Neural progenitor cell (in vitro differentiated cells): ENCODE data around the gene ESRRG. TPM values are rescaled to one million over a fixed set of nuclear protein-coding genes. Genes with fewer than 3 reads are reported as not detected.

ENCODE experiments used
- DNase-seq: peaks from one replicate; pipeline ENCODE4 v3.0.0-alpha.2; 2016; ENCODE audit warnings: low spot score
- H2AFZ ChIP-seq: fragments of 200-600 bp; sonication (generic); replicated peaks from 2 replicates; pipeline ENCODE4 v1.6.1; 2016; ENCODE audit warnings: antibody characterized with exemption
- H3F3A ChIP-seq: fragments of 200-600 bp; sonication (generic); 2 replicates; pipeline ENCODE4 v1.6.1; 2016; ENCODE audit warnings: antibody characterized with exemption, low read depth
- H3K27ac ChIP-seq: fragments of 200-600 bp; sonication (generic); 2 replicates; pipeline ENCODE4 v1.5.1; 2016; ENCODE audit warnings: mild to moderate bottlenecking
- H3K27me3 ChIP-seq: fragments of 200-600 bp; sonication (generic); 2 replicates; pipeline ENCODE4 v1.6.1; 2016; ENCODE audit warnings: mild to moderate bottlenecking, moderate library complexity
- H3K36me3 ChIP-seq: fragments of 200-600 bp; sonication (generic); 2 replicates; pipeline ENCODE4 v1.5.1; 2016
- H3K4me1 ChIP-seq: fragments of 200-600 bp; sonication (generic); 2 replicates; pipeline ENCODE4 v1.6.1; 2016; ENCODE audit warnings: mixed run types
- H3K4me2 ChIP-seq: fragments of 200-600 bp; sonication (generic); 2 replicates; pipeline ENCODE4 v1.6.1; 2016
- H3K4me3 ChIP-seq: fragments of 200-600 bp; sonication (generic); 2 replicates; pipeline ENCODE4 v1.5.1; 2016
- H3K79me2 ChIP-seq: fragments of 200-600 bp; sonication (generic); 2 replicates; pipeline ENCODE4 v1.6.1; 2016; ENCODE audit warnings: low read depth
- H3K9ac ChIP-seq: fragments of 200-600 bp; sonication (generic); 2 replicates; pipeline ENCODE4 v1.6.1; 2016
- H3K9me3 ChIP-seq: fragments of 200-600 bp; sonication (generic); 2 replicates; pipeline ENCODE4 v1.5.1; 2016; ENCODE audit warnings: low read depth
- H4K20me1 ChIP-seq: fragments of 200-600 bp; sonication (generic); 2 replicates; pipeline ENCODE4 v1.6.1; 2016; ENCODE audit warnings: low read depth
- H3K27ac Mint-ChIP-seq: 3 replicates; pipeline ENCODE4 v1.8.0; 2021; ENCODE audit warnings: mixed read lengths
- H3K27me3 Mint-ChIP-seq: 2 replicates; pipeline ENCODE4 v1.8.0; 2022; ENCODE audit warnings: low read depth, mild to moderate bottlenecking, inconsistent platforms, moderate library complexity, mixed read lengths; ENCODE audit not compliant: insufficient read depth
- H3K36me3 Mint-ChIP-seq: 3 replicates; pipeline ENCODE4 v1.8.0; 2021; ENCODE audit warnings: mixed read lengths
- H3K4me1 Mint-ChIP-seq: 3 replicates; pipeline ENCODE4 v1.8.0; 2021; ENCODE audit warnings: mixed read lengths
- H3K4me3 Mint-ChIP-seq: 3 replicates; pipeline ENCODE4 v1.8.0; 2021; ENCODE audit warnings: mild to moderate bottlenecking, moderate library complexity, mixed read lengths
- H3K9me3 Mint-ChIP-seq: 3 replicates; pipeline ENCODE4 v1.8.0; 2020; ENCODE audit warnings: mixed read lengths
- CTCF ChIP-seq: fragments of 200-600 bp; sonication (generic); IDR thresholded peaks from 2 replicates; pipeline ENCODE4 v1.5.1; 2017; ENCODE audit warnings: antibody characterized with exemption, mild to moderate bottlenecking
- EZH2 ChIP-seq: fragments of 200-600 bp; sonication (generic); IDR thresholded peaks from 2 replicates; pipeline ENCODE4 v1.6.1; 2017; ENCODE audit warnings: antibody characterized with exemption, mild to moderate bottlenecking, moderate library complexity
- EZH2phosphoT487 ChIP-seq: fragments of 200-600 bp; sonication (generic); IDR thresholded peaks from 2 replicates; pipeline ENCODE4 v1.6.1; 2017; ENCODE audit warnings: antibody characterized with exemption
- total RNA-seq: library from RNA; depleted of rRNA; stranded (reverse); fragments of >200 nt; gene quantifications from 2 replicates; pipeline ENCODE4 v1.2.3, GENCODE V29; 2015; ENCODE audit warnings: low replicate concordance

Gene ESRRG
- total RNA-seq, 1 donor from 2014 or later = 3.0 TPM

- Mint-ChIP-seq H3K27ac (no peak overlapping the region), H3K4me1 (peaks cover 14% of the 10 kb centered on the region), H3K9me3 (no peaks in the 10 kb centered on the region), H3K36me3 (no peaks in the 10 kb centered on the region), H3K4me3 (no peak overlapping the region), H3K27me3 (no peaks in the 10 kb centered on the region)
- no peaks in the 10 kb centered on the region for H3K4me1 ChIP-seq
- H3K79me2 ChIP-seq = no peaks in the 10 kb centered on the region
- H3K9me3 ChIP-seq = no peaks in the 10 kb centered on the region
- H3K36me3 ChIP-seq = no peaks in the 10 kb centered on the region
- no peaks in the 10 kb centered on the region for H3F3A ChIP-seq
- H3K9ac ChIP-seq = no peak overlapping the region
- no peak overlapping the region for H3K4me2 ChIP-seq
- no peak overlapping the region for H3K4me3 ChIP-seq
- no peak for DNase-seq
- H2AFZ ChIP-seq = no peak overlapping the region
- H4K20me1 ChIP-seq = no peaks in the 10 kb centered on the region
- no peak for TF ChIP-seq EZH2
- TF ChIP-seq EZH2phosphoT487 = no peak
- TF ChIP-seq CTCF = no peak
- H3K27ac ChIP-seq = no peak overlapping the region
- no peaks in the 10 kb centered on the region for H3K27me3 ChIP-seq
Measured at GRCh38 chr1:216523449-216524190, 199.6 kb downstream of the ESRRG start.

GRCh38 chr1:216523043-216523442, 200.2 kb downstream of the ESRRG start:
- Histone ChIP-seq H3F3A (no peaks in the 10 kb centered on the region), H3K36me3 (no peaks in the 10 kb centered on the region), H2AFZ (no peak overlapping the region), H4K20me1 (no peaks in the 10 kb centered on the region), H3K4me2 (no peak overlapping the region), H3K79me2 (no peaks in the 10 kb centered on the region), H3K27me3 (no peaks in the 10 kb centered on the region), H3K9me3 (no peaks in the 10 kb centered on the region), H3K9ac (no peak overlapping the region), H3K27ac (no peak overlapping the region), H3K4me3 (no peak overlapping the region), H3K4me1 (no peaks in the 10 kb centered on the region)
- Mint-ChIP-seq H3K4me1 (peaks cover 14% of the 10 kb centered on the region), H3K36me3 (no peaks in the 10 kb centered on the region), H3K4me3 (no peak overlapping the region), H3K27ac (no peak overlapping the region), H3K27me3 (no peaks in the 10 kb centered on the region), H3K9me3 (no peaks in the 10 kb centered on the region)
- TF ChIP-seq EZH2phosphoT487 (no peak), EZH2 (no peak), CTCF (no peak)
- no peak for DNase-seq

GRCh38 chr1:216521477-216521876, 201.8 kb downstream of the ESRRG start:
- no peak overlapping the region for H3K4me2 ChIP-seq
- Mint-ChIP-seq H3K9me3 (no peaks in the 10 kb centered on the region), H3K4me3 (no peak overlapping the region), H3K4me1 (peaks cover 14% of the 10 kb centered on the region), H3K27me3 (no peaks in the 10 kb centered on the region), H3K36me3 (no peaks in the 10 kb centered on the region), H3K27ac (no peak overlapping the region)
- no peaks in the 10 kb centered on the region for H3K36me3 ChIP-seq
- H3K27me3 ChIP-seq = no peaks in the 10 kb centered on the region
- no peaks in the 10 kb centered on the region for H4K20me1 ChIP-seq
- no peak for DNase-seq
- no peak overlapping the region for H3K27ac ChIP-seq
- H2AFZ ChIP-seq = no peak overlapping the region
- H3K4me3 ChIP-seq = no peak overlapping the region
- TF ChIP-seq EZH2 (no peak), CTCF (no peak), EZH2phosphoT487 (no peak)
- no peaks in the 10 kb centered on the region for H3K9me3 ChIP-seq
- no peak overlapping the region for H3K9ac ChIP-seq
- no peaks in the 10 kb centered on the region for H3K79me2 ChIP-seq
- H3F3A ChIP-seq = no peaks in the 10 kb centered on the region
- H3K4me1 ChIP-seq = no peaks in the 10 kb centered on the region
